Epithelial cell of prostate (primary cell): ENCODE data around the gene CFAP299.
"Not testable (repeated sequence)": the region's sequence is repeated elsewhere in the genome, so short reads cannot be mapped to it uniquely, and the experiment has no call there.

ENCODE experiments used
- DNase-seq: peaks from one replicate; pipeline ENCODE4 v3.0.0-alpha.2; 2011; ENCODE audit warnings: low read depth, low spot score
- H3K27ac ChIP-seq: fragments of 450-650 bp; 2 replicates; pipeline ENCODE4 v1.5.1; 2017; ENCODE audit warnings: mild to moderate bottlenecking

The CFAP299 gene

GRCh38 chr4:80438016-80438415 is 102.5 kb downstream of the CFAP299 start:
- H3K27ac ChIP-seq: no peak overlapping the region
- no peak for DNase-seq

DNA sequence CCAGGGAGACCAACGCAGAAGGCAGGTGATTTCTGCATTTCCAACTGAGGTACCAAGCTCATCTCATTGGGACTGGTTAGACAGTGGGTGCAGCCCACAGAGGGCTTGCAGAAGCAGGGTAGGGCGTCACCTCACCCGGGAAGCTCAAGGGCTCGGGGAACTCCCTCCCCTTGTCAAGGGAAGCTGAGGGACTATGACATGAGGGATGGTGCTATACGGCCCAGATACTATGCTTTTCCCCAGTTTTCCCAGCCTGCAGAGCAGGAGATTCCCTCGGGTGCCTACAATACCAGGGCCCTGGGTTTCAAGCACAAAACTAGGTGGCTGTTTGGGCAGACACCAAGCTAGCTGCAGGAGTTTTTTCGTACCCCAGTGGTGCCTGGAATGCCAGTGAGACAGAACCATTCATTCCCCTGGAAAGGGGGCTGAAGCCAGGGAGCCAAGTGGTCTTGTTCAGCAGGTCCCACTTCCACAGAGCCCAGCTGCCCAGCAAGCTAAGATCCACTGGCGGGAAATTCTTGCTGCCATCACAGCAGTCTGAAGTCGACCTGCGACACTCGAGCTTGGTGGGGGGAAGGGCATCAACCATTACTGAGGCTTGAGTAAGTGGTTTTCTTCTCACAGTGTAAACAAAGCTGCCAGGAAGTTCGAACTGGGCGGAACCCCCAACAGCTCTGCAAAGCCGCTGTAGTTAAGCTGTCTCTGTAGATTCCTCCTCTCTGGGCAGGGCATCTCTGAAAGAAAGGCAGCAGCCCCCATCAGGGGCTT is 103.9 kb downstream of the CFAP299 start:
- H3K27ac ChIP-seq, DNase-seq: not testable (repeated sequence)

DNA sequence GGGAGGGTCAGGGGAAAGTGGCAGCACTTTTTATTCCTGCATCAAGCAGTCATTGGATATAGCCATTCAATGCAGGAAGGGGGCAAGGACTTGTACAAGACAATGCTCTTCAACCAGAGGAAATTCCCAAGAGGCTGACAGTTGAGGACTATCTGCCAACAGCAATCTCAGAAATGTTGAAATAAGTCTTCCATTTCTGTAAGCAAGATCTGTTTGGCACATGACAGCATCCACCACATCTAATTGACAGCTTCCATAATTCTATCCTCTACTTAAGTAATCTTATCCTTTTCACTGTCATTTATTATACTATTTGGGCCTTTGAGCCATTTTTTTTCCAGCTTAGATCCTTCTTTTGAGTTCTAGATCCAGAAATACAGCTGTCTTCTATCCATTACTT is 110.7 kb downstream of the CFAP299 start:
- peak overlapping the region; percentile 51 for H3K27ac ChIP-seq
- DNase-seq: no peak

- DNase-seq: no peak
- H3K27ac ChIP-seq: peak overlapping the region; percentile 51
Measured at GRCh38 chr4:80446664-80447063, 111.1 kb downstream of the CFAP299 start.

DNA sequence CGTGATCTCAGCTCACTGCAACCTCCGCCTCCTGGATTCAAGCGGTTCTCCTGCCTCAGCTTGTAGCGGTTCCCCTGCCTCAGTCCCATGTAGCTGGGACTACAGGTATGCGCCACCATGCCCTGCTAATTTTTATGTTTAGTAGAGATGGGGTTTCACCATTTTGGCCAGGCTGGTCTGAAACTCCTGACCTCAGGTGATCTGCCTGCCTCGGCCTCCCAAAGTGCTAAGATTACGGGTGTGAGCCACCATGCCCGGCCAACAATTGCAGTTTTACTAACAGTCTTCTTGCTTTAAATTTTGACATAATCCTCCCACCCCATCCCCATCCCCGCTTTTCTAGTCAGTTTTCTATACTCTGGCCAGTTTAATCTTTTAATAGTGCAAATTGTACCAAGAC is 112.0 kb downstream of the CFAP299 start:
- H3K27ac ChIP-seq: no peak overlapping the region
- no peak for DNase-seq

DNA sequence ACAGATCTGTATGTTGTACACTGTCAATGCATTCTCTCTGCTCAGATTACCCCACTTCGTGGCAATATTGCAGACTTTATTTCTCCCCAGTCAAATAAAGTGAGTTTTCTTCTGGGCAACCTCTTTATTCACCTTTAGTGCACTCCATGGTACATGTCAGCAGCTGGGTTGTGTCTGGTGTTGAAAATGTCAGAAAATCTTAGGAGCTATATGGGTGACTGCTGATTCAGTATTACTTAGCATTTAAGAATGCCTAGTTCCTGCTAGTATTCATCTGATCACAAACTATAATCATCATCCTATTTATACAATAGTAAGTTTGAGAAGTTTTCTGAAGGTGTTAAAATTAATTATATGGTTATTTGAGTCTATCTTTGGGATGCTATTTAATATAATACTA is 112.5 kb downstream of the CFAP299 start:
- DNase-seq: no peak
- no peak overlapping the region for H3K27ac ChIP-seq

DNA sequence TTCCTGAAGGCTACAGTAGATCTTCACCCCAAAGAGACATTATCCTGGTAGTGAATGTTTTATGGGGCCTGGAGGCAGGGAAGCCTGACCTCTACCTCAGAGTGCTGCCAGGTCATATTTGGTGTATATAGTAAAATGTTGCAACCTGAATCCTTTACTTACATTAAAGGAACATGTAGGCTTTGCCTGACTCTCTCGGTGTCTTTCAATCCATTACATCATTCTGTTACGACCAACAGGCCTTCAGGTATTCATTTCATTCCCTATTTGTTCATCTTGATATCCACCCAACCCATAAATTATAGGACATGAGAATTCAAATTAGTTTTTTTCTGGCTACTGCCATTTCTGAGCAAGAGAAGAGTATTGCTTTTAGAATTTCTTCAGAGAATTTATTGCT is 116.5 kb downstream of the CFAP299 start:
- H3K27ac ChIP-seq: peak overlapping the region; percentile 86
- no peak for DNase-seq

DNA sequence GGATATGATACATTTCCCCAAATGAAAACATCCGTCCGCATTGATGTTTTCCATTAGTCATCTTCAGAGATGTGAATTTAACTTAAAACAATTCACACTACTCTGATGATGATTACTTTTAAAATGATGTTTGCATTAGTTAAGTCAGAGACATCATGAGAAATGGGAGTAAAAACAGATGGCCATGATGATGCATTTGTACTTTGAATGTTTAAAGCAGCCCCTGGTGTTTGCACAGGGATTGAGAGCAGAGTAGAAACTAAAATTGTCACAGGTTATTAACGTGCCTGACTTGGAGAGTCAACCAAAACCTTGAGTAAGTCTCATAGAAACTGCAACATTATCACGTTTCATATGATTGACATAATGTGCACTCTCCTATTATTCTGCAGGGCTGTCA is 117.2 kb downstream of the CFAP299 start:
- peak overlapping the region; percentile 86 for H3K27ac ChIP-seq
- no peak for DNase-seq

- peak overlapping the region; percentile 86 for H3K27ac ChIP-seq
- DNase-seq: peak; percentile 56
Measured at GRCh38 chr4:80454040-80454439, 118.5 kb downstream of the CFAP299 start.

GRCh38 chr4:80454556-80454955 is 119.0 kb downstream of the CFAP299 start:
- no peak for DNase-seq
- peak overlapping the region; percentile 86 for H3K27ac ChIP-seq

DNA sequence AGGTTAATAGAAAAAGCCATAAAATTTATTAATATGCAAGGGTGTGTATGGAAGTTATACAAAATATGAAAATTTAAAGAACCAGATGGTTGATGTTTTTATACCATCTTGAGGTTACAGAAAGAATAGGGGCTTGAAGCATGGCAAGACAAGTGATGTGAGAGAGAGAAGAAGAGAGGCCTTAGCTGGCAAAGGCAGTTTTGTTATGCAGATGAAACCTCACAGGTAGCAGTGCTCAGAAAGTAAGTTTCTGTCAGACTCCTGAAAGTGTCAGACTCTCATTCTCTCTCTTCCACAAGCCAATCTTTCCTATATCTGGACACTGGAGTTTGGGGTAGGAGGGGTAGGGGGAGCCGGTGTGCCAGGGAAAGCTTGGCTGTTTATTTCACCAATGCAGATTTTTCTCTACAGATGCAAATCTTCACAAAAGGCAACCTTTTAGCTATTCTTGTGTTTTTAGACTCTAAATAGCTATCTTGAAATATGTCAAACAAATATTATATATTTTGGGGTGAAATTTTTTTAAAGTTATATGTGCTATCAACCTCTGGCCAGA is 124.5 kb downstream of the CFAP299 start:
- no peak overlapping the region for H3K27ac ChIP-seq
- DNase-seq: no peak

GRCh38 chr4:80461412-80461811 is 125.9 kb downstream of the CFAP299 start:
- H3K27ac ChIP-seq: peak overlapping the region; percentile 51
- peak; percentile 40 for DNase-seq

DNA sequence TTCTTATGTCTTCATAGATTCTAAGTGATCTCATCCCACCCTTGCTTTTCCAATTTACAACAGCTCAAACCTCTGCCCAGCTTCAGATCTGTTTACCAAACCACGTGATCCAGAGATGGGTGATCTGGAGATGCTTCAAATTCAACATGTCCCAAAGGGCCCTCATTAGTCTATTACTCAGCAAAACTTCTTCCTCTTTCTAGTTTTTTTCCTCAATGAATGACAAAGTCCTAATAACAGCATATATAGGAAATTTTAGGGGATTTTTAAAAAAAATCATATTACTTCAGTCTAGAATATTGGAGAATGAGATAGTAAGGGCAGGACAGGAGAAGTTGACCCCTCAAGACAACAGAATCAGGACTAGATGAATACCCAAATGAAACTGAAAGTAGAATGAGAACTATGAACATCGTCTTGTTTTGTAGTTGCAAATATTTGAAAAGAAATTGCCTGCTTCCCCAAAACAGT is 127.1 kb downstream of the CFAP299 start:
- DNase-seq: no peak
- H3K27ac ChIP-seq: no peak overlapping the region

DNA sequence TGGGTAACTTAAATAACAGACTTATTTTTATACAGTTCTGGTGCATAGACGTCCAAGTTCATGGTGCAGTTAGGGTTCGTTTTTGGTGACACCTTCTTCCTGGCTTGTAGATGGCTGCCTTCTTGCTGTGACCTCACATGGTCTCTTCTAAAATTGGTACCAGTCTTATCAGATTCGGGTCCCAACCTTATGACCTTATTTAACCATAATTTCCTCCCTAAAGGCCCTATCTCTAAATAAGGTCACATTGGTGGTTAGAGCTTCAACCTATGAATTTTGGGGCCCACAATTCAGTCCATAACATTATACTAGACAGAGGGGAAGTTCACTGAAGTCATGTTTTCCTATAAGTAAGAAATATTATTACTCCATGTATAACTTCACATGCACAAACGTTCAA is 128.0 kb downstream of the CFAP299 start:
- H3K27ac ChIP-seq: no peak overlapping the region
- no peak for DNase-seq

DNA sequence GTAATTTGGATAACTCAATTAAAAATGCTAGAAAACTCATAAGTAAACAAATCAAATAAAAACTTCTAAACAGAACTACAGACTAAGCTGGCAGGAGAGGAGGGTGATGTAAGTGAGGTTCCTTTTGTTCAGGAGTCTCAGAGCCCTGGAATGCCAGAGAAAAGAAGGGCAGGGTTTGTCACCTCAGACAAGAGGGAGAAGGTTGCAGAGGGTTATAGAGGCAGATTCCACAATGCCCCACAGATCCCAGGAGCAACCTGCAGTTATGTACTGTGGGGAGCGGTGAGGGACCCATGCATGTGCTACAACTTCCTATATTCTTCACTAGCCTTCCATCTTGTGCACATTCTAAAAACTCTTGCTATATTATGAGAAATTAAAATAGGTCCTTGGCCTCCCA is 129.7 kb downstream of the CFAP299 start:
- DNase-seq: no peak
- H3K27ac ChIP-seq: no peak overlapping the region

DNA sequence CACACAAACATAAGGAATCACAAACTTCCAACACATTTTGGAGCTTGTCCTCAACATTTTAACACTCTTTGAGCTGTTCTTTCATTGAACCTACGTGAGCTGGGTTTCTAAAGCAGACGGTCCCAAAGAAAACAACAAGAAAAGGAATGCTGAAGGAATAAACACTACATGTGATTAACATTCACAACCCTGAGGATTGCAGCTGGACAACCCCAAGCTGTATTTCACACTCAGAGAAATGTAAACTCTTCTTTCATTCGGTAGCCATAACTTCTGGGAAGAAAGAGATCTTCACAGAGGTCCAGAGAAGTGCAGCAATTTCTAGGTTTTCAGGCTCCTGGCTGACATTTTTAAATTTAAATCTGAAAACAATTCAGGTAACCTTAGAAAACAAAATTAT is 130.2 kb downstream of the CFAP299 start:
- DNase-seq: no peak
- H3K27ac ChIP-seq: no peak overlapping the region

DNA sequence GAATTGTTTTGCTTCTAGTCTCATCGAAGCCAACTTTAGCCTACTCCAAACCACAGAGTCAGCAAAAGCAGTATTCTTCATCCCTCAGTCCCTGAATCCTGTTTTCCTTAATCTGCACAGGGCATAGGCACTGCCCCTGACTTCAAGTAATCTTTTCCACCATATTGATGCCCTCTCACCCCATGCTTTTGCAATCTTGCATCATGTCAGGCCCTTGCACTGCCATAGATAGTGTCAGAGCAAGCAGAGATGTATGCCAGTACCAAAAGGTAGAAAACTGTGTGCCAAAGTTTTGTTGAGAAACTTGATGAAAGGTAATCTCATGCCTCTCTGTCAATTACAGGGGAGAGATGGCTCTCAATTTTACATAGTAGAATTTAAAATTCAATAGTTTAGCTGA is 131.1 kb downstream of the CFAP299 start:
- no peak for DNase-seq
- H3K27ac ChIP-seq: no peak overlapping the region

DNA sequence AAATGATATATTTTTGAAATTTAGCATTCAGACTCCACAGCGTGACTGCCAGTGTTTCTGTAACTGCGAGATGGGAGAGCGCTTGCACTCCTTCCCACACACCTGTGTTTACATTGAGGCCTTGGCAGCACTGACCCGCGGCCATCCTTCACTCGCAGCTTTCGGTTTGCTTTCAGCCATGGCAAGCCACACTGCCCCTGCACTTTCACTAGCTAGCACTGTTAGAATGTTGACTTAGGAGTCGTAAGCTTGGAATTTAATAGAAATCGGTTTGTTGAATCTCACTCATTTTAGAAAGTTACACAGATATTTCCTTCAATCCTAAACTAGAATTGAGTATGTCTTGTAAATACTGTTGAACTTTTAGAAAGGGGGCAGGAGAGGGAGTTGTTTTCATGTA is 136.2 kb downstream of the CFAP299 start:
- DNase-seq: no peak
- H3K27ac ChIP-seq: no peak overlapping the region

DNA sequence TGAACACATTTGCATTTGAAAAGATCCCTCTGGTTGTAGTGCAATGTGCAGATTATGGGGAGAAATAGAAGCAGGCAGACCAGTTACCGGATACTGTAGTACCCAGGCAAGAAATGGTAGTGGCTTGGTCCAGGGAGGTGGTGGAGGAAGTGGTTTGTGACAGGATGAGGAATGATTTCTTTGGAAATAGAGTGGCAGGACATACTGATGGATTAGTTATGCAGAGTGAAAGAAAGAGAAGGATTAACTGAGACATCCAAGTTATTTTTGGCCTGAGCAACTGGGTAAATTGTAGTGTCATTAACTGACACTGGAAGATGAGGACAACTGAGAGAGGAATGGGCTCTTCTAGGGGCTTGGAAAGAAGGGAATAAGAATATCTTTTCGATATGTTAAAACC is 139.7 kb downstream of the CFAP299 start:
- DNase-seq: no peak
- H3K27ac ChIP-seq: no peak overlapping the region

- no peak overlapping the region for H3K27ac ChIP-seq
- no peak for DNase-seq
Measured at GRCh38 chr4:80475798-80476197, 140.3 kb downstream of the CFAP299 start.

GRCh38 chr4:80484712-80485111 is 149.2 kb downstream of the CFAP299 start:
- no peak overlapping the region for H3K27ac ChIP-seq
- no peak for DNase-seq

- H3K27ac ChIP-seq: no peak overlapping the region
- DNase-seq: no peak
Measured at GRCh38 chr4:80486603-80487002, 151.1 kb downstream of the CFAP299 start.
